ENCODE measurements around the gene VSIG8. TPM values are rescaled to one million over a fixed set of nuclear protein-coding genes. Genes with fewer than 3 reads are reported as not detected.

VSIG8 gene
- total RNA-seq, 1 experiment from 2014 or later: not detected

GRCh38 chr1:159862031-159862430 lies 426 bp downstream of the VSIG8 start:
- Histone ChIP-seq H3K4me2 (ENCODE audit: low read length) (no peak overlapping the region), H4K20me1 (ENCODE audit: insufficient read depth) (no peaks in the 10 kb centered on the region), H3K79me2 (ENCODE audit: insufficient read depth, low read length) (no peaks in the 10 kb centered on the region), H3K27me3 (ENCODE audit: insufficient read depth, low read length) (no peaks in the 10 kb centered on the region; the same call in 1 of the 2 replicates), H3K9me3 (ENCODE audit: control insufficient read depth in 1 of 2, insufficient read depth in 1 of 2, low read depth in 1 of 2, low read length in 2 of 2) (no peaks in the 10 kb centered on the region), H3K4me1 (ENCODE audit: control insufficient read depth in 1 of 2, insufficient read depth in 2 of 2, low read length in 2 of 2) (peaks cover under 1 to 12% of the 10 kb centered on the region in 2 experiments; a peak in 3 of 4 replicates), H3K27ac (ENCODE audit: low read depth, low read length) (no peak overlapping the region), H2AFZ (ENCODE audit: low read depth, low read length, poor library complexity, severe bottlenecking) (no peak overlapping the region), H3K4me3 (replicated peaks in 1 of 2; ENCODE audit: low read depth in 1 of 2, low read length in 2 of 2) (no peak overlapping the region), H3K9ac (ENCODE audit: low read length) (no peak overlapping the region), H3K36me3 (ENCODE audit: control insufficient read depth in 1 of 2, insufficient read depth in 2 of 2, low read length in 2 of 2) (no peaks in the 10 kb centered on the region), H3K9me2 (ENCODE audit: insufficient read depth) (no peaks in the 10 kb centered on the region)
- no peak for ATAC-seq
- RAD21 ChIA-PET (ENCODE audit: low non-redundant PET in 1 of 2, low total read pairs in 2 of 2, uncharacterized antibody in 2 of 2, unreplicated experiment in 2 of 2): no interaction called here
- CTCF ChIA-PET: no interaction called here
- POLR2A ChIA-PET: no interaction called here
- TF ChIP-seq EGR1 (IDR thresholded peaks at IDR 0.05; ENCODE audit: low read depth): no peak
- TF ChIP-seq POLR2AphosphoS5 (IDR thresholded peaks at IDR 0.05; ENCODE audit: low read depth, low read length): no peak
- TF ChIP-seq FOSL1 (IDR thresholded peaks at IDR 0.05; ENCODE audit: low read depth): no peak
- BruUV-seq (replicated peaks): no TSS peak
- intact Hi-C loops (cut with micrococcal nuclease): no loop called here
- no peak for DNase-seq (ENCODE audit: low read depth, low spot score)

DNA sequence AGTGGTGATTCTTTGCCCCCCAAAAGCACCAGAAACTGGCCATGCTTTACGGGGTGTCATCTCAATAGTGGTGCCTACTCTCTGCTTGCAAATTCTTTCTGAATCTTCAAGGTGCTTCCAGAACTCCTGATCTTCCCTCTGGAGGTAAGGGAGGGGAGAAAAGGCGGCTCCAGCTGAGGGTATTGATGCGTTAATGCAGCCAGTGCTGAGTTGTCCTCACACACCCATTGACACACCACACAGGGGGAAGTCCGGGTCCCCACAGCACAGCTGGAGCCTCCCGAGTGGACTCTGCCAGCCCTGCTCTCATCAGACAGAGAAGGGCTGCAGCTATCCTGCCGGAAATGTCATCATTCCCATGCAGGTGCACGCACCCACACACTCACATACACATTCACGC lies 1.2 kb downstream of the VSIG8 start:
- no peak overlapping the region for H3K4me3 ChIP-seq (replicated peaks in 1 of 2; ENCODE audit: low read depth in 1 of 2, low read length in 2 of 2)
- H3K27me3 ChIP-seq (ENCODE audit: insufficient read depth, low read length): no peaks in the 10 kb centered on the region; the same call in 1 of the 2 replicates
- no peak overlapping the region for H3K9ac ChIP-seq (ENCODE audit: low read length)
- ChIA-PET POLR2A (interaction anchor here (0.6 kb wide), 1 partner anchor 41 kb away, joined by 3 read pairs; no protein-coding TSS in a partner anchor), RAD21 (ENCODE audit: low non-redundant PET in 1 of 2, low total read pairs in 2 of 2, uncharacterized antibody in 2 of 2, unreplicated experiment in 2 of 2) (no interaction called here), CTCF (no interaction called here)
- H3K36me3 ChIP-seq (ENCODE audit: control insufficient read depth in 1 of 2, insufficient read depth in 2 of 2, low read length in 2 of 2): no peaks in the 10 kb centered on the region
- BruUV-seq (replicated peaks): no TSS peak
- H3K4me2 ChIP-seq (ENCODE audit: low read length): no peak overlapping the region
- no peaks in the 10 kb centered on the region for H3K79me2 ChIP-seq (ENCODE audit: insufficient read depth, low read length)
- H2AFZ ChIP-seq (ENCODE audit: low read depth, low read length, poor library complexity, severe bottlenecking): no peak overlapping the region
- DNase-seq (ENCODE audit: low read depth, low spot score) (no peak), ATAC-seq (no peak)
- no peak overlapping the region for H3K27ac ChIP-seq (ENCODE audit: low read depth, low read length)
- no peaks in the 10 kb centered on the region for H3K9me3 ChIP-seq (ENCODE audit: control insufficient read depth in 1 of 2, insufficient read depth in 1 of 2, low read depth in 1 of 2, low read length in 2 of 2)
- H4K20me1 ChIP-seq (ENCODE audit: insufficient read depth): no peaks in the 10 kb centered on the region
- H3K4me1 ChIP-seq (ENCODE audit: control insufficient read depth in 1 of 2, insufficient read depth in 2 of 2, low read length in 2 of 2): peaks cover 9 to 12% of the 10 kb centered on the region in 2 experiments
- intact Hi-C loops (cut with micrococcal nuclease): no loop called here
- H3K9me2 ChIP-seq (ENCODE audit: insufficient read depth): no peaks in the 10 kb centered on the region
- TF ChIP-seq, protein P1, sequence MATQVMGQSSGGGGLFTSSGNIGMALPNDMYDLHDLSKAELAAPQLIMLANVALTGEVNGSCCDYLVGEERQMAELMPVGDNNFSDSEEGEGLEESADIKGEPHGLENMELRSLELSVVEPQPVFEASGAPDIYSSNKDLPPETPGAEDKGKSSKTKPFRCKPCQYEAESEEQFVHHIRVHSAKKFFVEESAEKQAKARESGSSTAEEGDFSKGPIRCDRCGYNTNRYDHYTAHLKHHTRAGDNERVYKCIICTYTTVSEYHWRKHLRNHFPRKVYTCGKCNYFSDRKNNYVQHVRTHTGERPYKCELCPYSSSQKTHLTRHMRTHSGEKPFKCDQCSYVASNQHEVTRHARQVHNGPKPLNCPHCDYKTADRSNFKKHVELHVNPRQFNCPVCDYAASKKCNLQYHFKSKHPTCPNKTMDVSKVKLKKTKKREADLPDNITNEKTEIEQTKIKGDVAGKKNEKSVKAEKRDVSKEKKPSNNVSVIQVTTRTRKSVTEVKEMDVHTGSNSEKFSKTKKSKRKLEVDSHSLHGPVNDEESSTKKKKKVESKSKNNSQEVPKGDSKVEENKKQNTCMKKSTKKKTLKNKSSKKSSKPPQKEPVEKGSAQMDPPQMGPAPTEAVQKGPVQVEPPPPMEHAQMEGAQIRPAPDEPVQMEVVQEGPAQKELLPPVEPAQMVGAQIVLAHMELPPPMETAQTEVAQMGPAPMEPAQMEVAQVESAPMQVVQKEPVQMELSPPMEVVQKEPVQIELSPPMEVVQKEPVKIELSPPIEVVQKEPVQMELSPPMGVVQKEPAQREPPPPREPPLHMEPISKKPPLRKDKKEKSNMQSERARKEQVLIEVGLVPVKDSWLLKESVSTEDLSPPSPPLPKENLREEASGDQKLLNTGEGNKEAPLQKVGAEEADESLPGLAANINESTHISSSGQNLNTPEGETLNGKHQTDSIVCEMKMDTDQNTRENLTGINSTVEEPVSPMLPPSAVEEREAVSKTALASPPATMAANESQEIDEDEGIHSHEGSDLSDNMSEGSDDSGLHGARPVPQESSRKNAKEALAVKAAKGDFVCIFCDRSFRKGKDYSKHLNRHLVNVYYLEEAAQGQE (IDR thresholded peaks at IDR 0.05; ENCODE audit: low read depth): no peak
- TF ChIP-seq ZFX (IDR thresholded peaks at IDR 0.05): no peak
- TF ChIP-seq YY1 (IDR thresholded peaks at IDR 0.05; ENCODE audit: extremely low read depth, insufficient replicate concordance, low read depth, low read length): no peak
- no peak for TF ChIP-seq EGR1 (IDR thresholded peaks at IDR 0.05; ENCODE audit: low read depth)
- no peak for TF ChIP-seq POLR2AphosphoS5 (IDR thresholded peaks at IDR 0.05; ENCODE audit: low read depth, low read length)
- TF ChIP-seq EZH2 (IDR thresholded peaks at IDR 0.05): no peak
- TF ChIP-seq CTCF (IDR thresholded peaks at IDR 0.05 in 2 of 3, conservative IDR thresholded peaks at IDR 0.05 in 1 of 3; ENCODE audit: borderline replicate concordance in 1 of 3, insufficient read depth in 1 of 3, low read depth in 2 of 3, low read length in 2 of 3): no peak
- TF ChIP-seq ZBTB33 (IDR thresholded peaks at IDR 0.05; ENCODE audit: extremely low read depth, insufficient replicate concordance, low read length): no peak
- TF ChIP-seq ZNF274 (IDR thresholded peaks at IDR 0.05; ENCODE audit: low read depth, low read length): no peak
- TF ChIP-seq SP1 (IDR thresholded peaks at IDR 0.05; ENCODE audit: low read depth): no peak
- TF ChIP-seq MAX (IDR thresholded peaks at IDR 0.05): no peak
